ENCODE measurements around the gene LMF1. TPM values are rescaled to one million over a fixed set of nuclear protein-coding genes. Genes with fewer than 3 reads are reported as not detected.
A peak's percentile ranks its signal among the peaks of the same experiment; 100 is the strongest.

The LMF1 gene
- total and polyA plus RNA-seq, 9 of the 15 experiments (the other 6 are each of a cell fraction or from before 2014, with no cell fraction given): 0.11 to 1.6 (median 0.55) TPM; not detected in 1

DNA sequence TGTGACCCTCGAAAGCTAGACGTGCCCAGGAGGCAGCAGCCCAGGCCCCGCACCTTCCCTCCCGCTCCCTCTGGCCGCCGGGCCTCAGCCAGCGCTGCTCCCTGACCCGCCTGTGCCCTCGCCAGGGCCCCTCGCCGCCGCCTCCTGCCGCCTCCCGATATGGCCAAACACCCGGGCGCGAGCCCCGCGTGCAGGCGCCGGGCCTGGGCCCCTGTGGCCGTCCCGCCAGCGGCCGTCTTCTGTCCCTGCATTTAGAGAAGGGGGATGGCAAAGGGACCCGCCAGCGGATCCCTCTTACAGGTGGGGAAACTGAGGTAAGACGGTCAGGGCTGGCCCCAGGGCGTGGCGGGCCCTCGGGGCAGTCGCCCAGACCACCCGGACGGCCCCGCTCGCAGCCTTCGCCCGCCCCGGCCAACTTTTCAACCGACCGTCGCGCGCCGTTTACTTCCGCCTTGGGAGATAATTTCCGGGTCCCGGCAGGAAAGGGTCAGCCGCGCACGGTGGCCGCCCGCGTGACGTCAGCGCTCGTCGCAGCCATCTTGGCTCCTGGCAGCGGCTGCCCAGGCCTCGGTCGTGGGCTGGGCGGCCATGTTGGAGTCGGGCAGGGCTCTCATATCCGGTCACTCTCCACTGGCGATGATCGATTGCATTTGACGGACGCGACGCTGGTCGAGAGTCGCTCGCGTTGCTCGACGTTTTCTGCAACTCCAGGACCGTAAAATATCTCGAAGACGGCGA, 163.3 kb downstream of the LMF1 start (continued):
- TF ChIP-seq, protein P1, sequence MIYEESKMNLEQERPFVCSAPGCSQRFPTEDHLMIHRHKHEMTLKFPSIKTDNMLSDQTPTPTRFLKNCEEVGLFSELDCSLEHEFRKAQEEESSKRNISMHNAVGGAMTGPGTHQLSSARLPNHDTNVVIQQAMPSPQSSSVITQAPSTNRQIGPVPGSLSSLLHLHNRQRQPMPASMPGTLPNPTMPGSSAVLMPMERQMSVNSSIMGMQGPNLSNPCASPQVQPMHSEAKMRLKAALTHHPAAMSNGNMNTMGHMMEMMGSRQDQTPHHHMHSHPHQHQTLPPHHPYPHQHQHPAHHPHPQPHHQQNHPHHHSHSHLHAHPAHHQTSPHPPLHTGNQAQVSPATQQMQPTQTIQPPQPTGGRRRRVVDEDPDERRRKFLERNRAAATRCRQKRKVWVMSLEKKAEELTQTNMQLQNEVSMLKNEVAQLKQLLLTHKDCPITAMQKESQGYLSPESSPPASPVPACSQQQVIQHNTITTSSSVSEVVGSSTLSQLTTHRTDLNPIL (CRISPR knock-in tag; IDR thresholded peaks at IDR 0.05): no peak
- TF ChIP-seq, protein P2, sequence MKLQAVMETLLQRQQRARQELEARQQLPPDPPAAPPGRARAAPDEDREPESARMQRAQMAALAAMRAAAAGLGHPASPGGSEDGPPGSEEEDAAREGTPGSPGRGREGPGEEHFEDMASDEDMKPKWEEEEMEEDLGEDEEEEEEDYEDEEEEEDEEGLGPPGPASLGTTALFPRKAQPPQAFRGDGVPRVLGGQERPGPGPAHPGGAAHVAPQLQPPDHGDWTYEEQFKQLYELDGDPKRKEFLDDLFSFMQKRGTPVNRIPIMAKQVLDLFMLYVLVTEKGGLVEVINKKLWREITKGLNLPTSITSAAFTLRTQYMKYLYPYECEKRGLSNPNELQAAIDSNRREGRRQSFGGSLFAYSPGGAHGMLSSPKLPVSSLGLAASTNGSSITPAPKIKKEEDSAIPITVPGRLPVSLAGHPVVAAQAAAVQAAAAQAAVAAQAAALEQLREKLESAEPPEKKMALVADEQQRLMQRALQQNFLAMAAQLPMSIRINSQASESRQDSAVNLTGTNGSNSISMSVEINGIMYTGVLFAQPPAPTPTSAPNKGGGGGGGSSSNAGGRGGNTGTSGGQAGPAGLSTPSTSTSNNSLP (IDR thresholded peaks at IDR 0.05; ENCODE audit: borderline replicate concordance, low read depth, low read length): no peak
- TF ChIP-seq BHLHE40 (IDR thresholded peaks at IDR 0.05; ENCODE audit: low read length) (peak; percentile 76), CXXC5 (CRISPR knock-in tag; IDR thresholded peaks at IDR 0.05) (peak; percentile 99), ZNF347 (CRISPR knock-in tag; IDR thresholded peaks at IDR 0.05; ENCODE audit: low read depth) (no peak), CTBP1 (IDR thresholded peaks at IDR 0.05; ENCODE audit: borderline replicate concordance) (peak; percentile 57; the same call in 1 of the 2 replicates), HNRNPK (IDR thresholded peaks at IDR 0.05; ENCODE audit: low read depth, low read length, poor library complexity, severe bottlenecking) (peak; percentile 26), RFX5 (IDR thresholded peaks at IDR 0.05; ENCODE audit: low read depth, low read length) (no peak), E2F3 (CRISPR knock-in tag; IDR thresholded peaks at IDR 0.05) (no peak), SRSF1 (IDR thresholded peaks at IDR 0.05; ENCODE audit: low read depth, low read length) (no peak), MTA2 (IDR thresholded peaks at IDR 0.05; ENCODE audit: low read depth) (peak; percentile 28; the same call in 1 of the 2 replicates), TEAD2 (tag; IDR thresholded peaks at IDR 0.05) (no peak), SNIP1 (IDR thresholded peaks at IDR 0.05; ENCODE audit: low read depth) (no peak), EP400 (IDR thresholded peaks at IDR 0.05) (peak; percentile 79), U2AF1 (optimal IDR thresholded peaks at IDR 0.05; ENCODE audit: low read depth, low read length) (peak; percentile 30), SUPT5H (IDR thresholded peaks at IDR 0.05) (peak; percentile 88), EP300 (IDR thresholded peaks at IDR 0.05; ENCODE audit: low read length) (no peak), NELFE (IDR thresholded peaks at IDR 0.05; ENCODE audit: insufficient read depth, insufficient read length) (no peak), ZNF445 (CRISPR knock-in tag; IDR thresholded peaks at IDR 0.05; ENCODE audit: low read depth) (no peak)
- TF ChIP-seq, protein P3, sequence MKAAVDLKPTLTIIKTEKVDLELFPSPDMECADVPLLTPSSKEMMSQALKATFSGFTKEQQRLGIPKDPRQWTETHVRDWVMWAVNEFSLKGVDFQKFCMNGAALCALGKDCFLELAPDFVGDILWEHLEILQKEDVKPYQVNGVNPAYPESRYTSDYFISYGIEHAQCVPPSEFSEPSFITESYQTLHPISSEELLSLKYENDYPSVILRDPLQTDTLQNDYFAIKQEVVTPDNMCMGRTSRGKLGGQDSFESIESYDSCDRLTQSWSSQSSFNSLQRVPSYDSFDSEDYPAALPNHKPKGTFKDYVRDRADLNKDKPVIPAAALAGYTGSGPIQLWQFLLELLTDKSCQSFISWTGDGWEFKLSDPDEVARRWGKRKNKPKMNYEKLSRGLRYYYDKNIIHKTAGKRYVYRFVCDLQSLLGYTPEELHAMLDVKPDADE (conservative IDR thresholded peaks at IDR 0.05; ENCODE audit: control insufficient read depth, low read depth, low read length): peak; percentile 90
- TF ChIP-seq, protein P4, sequence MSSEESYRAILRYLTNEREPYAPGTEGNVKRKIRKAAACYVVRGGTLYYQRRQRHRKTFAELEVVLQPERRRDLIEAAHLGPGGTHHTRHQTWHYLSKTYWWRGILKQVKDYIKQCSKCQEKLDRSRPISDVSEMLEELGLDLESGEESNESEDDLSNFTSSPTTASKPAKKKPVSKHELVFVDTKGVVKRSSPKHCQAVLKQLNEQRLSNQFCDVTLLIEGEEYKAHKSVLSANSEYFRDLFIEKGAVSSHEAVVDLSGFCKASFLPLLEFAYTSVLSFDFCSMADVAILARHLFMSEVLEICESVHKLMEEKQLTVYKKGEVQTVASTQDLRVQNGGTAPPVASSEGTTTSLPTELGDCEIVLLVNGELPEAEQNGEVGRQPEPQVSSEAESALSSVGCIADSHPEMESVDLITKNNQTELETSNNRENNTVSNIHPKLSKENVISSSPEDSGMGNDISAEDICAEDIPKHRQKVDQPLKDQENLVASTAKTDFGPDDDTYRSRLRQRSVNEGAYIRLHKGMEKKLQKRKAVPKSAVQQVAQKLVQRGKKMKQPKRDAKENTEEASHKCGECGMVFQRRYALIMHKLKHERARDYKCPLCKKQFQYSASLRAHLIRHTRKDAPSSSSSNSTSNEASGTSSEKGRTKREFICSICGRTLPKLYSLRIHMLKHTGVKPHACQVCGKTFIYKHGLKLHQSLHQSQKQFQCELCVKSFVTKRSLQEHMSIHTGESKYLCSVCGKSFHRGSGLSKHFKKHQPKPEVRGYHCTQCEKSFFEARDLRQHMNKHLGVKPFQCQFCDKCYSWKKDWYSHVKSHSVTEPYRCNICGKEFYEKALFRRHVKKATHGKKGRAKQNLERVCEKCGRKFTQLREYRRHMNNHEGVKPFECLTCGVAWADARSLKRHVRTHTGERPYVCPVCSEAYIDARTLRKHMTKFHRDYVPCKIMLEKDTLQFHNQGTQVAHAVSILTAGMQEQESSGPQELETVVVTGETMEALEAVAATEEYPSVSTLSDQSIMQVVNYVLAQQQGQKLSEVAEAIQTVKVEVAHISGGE (CRISPR knock-in tag; IDR thresholded peaks at IDR 0.05): peak in 1 of 3 experiments; percentile 84; a peak in 2 of 6 replicates

Data from K562 (cell line).